Stimulated activated naive CD8-positive, alpha-beta T cell treated with anti-CD3 and anti-CD28 coated beads, Interleukin-15, Interleukin-2, amounts not matched to agents 100 ng/mL and 50 ng/mL, for 24 hours (primary cell): ENCODE results near the gene SLC10A3.

Experiments
- H3K27ac Mint-ChIP-seq: one replicate; pipeline ENCODE4 v1.8.0; 2021; ENCODE audit warnings: mild to moderate bottlenecking, mixed read lengths
- H3K27me3 Mint-ChIP-seq: one replicate; pipeline ENCODE4 v1.8.0; 2021; ENCODE audit warnings: mixed read lengths
- H3K36me3 Mint-ChIP-seq: one replicate; pipeline ENCODE4 v1.8.0; 2021; ENCODE audit warnings: low read depth, mixed read lengths
- H3K4me1 Mint-ChIP-seq: one replicate; pipeline ENCODE4 v1.8.0; 2021; ENCODE audit warnings: low read depth, mixed read lengths
- H3K4me3 Mint-ChIP-seq: one replicate; pipeline ENCODE4 v1.8.0; 2021; ENCODE audit warnings: mild to moderate bottlenecking, mixed read lengths
- H3K9me3 Mint-ChIP-seq: one replicate; pipeline ENCODE4 v1.8.0; 2021; ENCODE audit warnings: mixed read lengths

SLC10A3 gene, protein sequence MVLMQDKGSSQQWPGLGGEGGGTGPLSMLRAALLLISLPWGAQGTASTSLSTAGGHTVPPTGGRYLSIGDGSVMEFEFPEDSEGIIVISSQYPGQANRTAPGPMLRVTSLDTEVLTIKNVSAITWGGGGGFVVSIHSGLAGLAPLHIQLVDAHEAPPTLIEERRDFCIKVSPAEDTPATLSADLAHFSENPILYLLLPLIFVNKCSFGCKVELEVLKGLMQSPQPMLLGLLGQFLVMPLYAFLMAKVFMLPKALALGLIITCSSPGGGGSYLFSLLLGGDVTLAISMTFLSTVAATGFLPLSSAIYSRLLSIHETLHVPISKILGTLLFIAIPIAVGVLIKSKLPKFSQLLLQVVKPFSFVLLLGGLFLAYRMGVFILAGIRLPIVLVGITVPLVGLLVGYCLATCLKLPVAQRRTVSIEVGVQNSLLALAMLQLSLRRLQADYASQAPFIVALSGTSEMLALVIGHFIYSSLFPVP

DNA sequence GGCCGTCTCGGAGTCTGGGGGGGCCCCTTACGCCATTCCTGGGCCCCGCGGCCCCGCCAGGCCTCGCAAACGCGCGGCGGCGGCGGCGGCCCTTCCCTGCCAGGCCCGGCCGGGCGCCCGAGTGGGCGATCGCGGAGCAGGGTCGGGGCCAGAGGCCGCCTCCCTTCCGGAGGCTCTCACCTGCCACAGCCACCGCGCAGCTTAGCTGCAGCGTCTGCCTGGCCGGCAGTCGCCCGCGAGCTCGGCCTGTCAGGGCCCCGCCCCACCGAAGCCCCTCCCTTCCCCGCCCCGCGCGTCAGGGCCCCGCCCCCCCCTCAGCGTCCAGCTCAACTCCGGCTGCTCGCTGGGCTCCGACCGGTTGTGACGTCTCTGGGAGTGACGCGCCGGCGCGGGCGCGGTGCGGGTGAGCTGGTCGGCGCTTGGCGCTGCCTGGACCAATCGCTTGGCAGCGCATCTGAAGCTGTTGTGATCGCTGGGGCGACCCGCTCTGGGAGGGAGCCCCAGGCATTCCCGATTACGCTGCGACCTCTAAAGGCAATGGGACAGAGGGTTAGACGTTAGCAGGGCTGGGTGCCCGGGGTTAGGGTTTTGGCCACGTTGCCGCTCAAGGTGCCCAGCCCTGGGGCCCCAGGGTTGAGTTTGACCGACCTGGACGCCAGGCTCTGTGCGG, at the start of gene SLC10A3:
SLC10A3 (minus strand) TSS at position 216 of the 670 bp plus-strand sequence. CDS start 1,689 bp downstream, outside the sequence.
- peaks cover 5% of the 10 kb centered on the region for H3K36me3 Mint-ChIP-seq
- H3K9me3 Mint-ChIP-seq: no peaks in the 10 kb centered on the region
- H3K27me3 Mint-ChIP-seq: no peaks in the 10 kb centered on the region
- H3K27ac Mint-ChIP-seq: peak within 1 kb of the TSS; percentile 86
- peak within 1 kb of the TSS; percentile 91 for H3K4me3 Mint-ChIP-seq
- peaks cover 30% of the 10 kb centered on the region for H3K4me1 Mint-ChIP-seq

DNA sequence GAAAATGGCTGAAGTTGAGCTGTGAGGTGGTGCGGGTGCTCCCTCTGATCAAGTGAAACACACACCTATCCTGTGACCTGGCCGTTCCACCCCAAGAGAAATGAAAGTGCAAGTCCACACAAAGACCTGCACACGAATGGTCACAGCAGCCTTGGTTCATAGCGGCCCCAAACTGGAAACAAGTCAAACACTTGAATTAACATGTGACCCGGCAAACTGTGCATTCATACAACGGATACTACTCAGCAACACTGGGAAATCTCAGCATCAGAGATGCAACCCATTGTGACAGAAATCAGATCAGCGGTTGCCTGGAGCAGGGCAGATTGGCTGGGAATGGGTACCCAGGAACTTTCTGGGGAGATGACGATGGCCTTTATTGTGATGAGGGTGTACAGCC, 48.6 kb upstream of the SLC10A3 start:
- H3K4me3 Mint-ChIP-seq: no peak overlapping the region
- no peaks in the 10 kb centered on the region for H3K27me3 Mint-ChIP-seq
- peaks cover 44% of the 10 kb centered on the region for H3K4me1 Mint-ChIP-seq
- peak overlapping the region; percentile 70 for H3K27ac Mint-ChIP-seq
- no peaks in the 10 kb centered on the region for H3K9me3 Mint-ChIP-seq
- peaks cover 13% of the 10 kb centered on the region for H3K36me3 Mint-ChIP-seq

DNA sequence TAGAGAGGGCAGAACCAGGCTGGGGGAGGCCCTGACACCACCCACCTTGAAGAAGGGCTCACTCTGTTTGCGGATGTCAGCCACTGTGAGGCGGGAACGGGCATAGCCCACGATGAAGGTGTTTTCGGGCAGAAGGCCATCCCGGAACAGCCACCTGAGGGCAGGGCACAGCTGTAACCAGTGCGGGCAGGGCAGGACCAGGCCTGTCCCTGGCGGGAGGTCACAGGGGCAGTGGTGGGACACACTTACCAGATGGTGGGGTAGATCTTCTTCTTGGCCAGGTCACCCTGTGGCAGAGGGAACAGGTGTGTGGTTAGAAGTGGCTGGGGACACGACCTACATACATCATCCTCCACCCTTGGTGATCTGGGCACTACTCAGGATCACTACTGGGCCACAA, 45.5 kb upstream of the SLC10A3 start:
- no peaks in the 10 kb centered on the region for H3K9me3 Mint-ChIP-seq
- H3K27ac Mint-ChIP-seq: no peak overlapping the region
- H3K27me3 Mint-ChIP-seq: no peaks in the 10 kb centered on the region
- peaks cover 18% of the 10 kb centered on the region for H3K4me1 Mint-ChIP-seq
- H3K36me3 Mint-ChIP-seq: peaks cover 8% of the 10 kb centered on the region
- H3K4me3 Mint-ChIP-seq: no peak overlapping the region

DNA sequence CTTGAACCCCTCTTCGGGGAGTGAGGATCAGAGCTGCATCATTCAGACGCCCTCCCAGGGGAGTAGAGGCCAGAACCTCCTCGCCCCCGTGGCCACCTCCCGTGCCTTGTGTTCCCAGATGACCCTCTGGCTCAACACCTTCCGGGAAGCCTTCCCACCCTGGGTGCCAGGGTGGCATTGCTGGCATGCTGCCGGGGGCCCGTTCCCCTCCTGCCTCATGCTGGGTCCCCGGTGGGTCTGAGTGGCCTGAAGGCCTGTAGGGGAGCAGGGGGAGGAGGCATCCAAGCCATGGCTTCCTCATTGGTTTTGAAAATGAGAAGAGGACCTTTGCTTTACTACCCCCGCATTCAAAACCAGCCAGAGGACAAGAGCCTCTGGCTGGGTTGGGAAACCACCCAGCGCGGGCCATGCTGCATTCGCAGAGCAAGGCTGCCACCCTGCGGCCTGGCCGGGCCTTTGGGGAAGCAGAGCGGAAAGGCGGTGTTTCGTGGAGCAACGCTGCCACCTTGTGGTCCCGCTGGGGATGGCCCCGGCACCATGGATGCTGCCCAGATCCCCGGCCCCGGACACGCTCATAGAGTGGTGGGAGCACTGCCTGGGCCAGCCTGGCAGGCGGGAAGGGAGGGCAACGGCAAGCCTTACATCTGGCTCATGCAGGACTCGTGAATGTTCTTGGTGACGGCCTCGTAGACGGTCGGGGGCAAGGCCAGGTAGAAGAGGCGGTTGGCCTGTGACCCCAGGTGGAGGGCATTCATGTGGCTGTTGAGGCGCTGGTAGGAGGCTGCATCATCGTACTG, 44.3 kb upstream of the SLC10A3 start:
- H3K27ac Mint-ChIP-seq: no peak overlapping the region
- peaks cover 4% of the 10 kb centered on the region for H3K36me3 Mint-ChIP-seq
- H3K4me3 Mint-ChIP-seq: no peak overlapping the region
- H3K27me3 Mint-ChIP-seq: no peaks in the 10 kb centered on the region
- H3K4me1 Mint-ChIP-seq: peaks cover 18% of the 10 kb centered on the region
- H3K9me3 Mint-ChIP-seq: no peaks in the 10 kb centered on the region

DNA sequence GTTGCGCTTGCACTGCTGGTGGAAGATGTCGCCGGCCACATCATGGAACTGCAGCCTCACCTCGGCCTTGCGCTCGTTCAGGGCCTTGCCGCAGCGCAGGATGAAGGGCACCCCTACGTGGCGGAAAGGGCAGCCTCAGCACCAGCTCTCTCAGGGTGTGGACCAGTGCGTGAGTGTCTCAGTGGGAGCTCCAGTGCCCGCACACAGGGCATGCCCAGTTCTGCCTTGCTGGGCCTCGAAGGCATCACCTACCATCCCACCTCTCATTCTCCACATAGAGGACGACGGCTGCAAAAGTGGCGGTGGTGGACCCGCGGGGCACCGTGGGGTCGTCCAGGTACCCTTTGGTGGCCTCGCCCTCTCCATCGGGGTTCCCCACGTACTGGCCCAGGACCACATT, 42.3 kb upstream of the SLC10A3 start:
- Mint-ChIP-seq H3K36me3 (peaks cover 4% of the 10 kb centered on the region), H3K9me3 (no peaks in the 10 kb centered on the region), H3K27me3 (no peaks in the 10 kb centered on the region)

DNA sequence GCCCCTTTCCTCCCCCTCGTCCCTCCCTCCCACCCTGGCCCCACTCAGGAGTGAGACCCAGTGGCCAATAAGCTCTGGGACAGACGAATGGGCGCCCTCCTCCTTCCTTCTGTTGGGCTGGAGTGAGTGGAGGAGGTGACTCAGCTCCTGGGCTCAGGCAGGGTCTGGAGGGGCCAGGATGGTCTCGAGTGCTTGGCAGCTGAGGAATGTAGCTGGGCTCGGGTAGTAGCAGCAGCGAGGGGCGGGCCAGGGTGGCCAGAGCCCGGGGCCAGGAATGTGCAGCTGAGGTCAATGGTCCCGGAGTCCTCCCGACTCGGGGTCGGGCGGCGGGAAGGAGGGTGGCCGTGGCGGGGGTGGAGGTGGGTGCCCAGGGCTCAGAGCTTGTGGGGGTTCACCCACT, 41.2 kb upstream of the SLC10A3 start:
- H3K36me3 Mint-ChIP-seq: peaks cover 4% of the 10 kb centered on the region
- H3K4me1 Mint-ChIP-seq: peaks cover 3% of the 10 kb centered on the region
- H3K4me3 Mint-ChIP-seq: no peak overlapping the region
- no peak overlapping the region for H3K27ac Mint-ChIP-seq
- no peaks in the 10 kb centered on the region for H3K9me3 Mint-ChIP-seq
- H3K27me3 Mint-ChIP-seq: no peaks in the 10 kb centered on the region

More for the DNA sequence above, 42.3 kb upstream of the SLC10A3 start:
- H3K4me3 Mint-ChIP-seq: no peak overlapping the region
- H3K27ac Mint-ChIP-seq: no peak overlapping the region
- peaks cover 2% of the 10 kb centered on the region for H3K4me1 Mint-ChIP-seq

DNA sequence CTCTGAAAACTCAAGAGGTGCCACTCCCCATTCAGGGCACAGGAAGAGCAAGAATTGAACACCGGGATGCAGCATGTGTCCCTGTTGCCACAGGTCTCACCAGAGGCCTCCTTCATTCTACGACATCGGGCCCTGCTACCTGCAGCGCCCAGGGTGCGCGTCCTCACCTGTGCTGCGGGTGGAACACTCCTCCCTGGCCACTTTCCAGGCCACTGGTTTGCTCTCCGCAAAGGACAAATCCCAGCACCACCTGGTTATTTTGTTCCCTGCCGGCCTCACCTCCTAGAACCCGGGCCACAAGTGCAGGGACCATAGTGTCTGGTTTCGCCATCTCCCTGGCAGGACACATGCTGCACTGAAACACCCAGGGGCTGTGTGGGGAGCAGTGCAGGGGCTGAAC, 39.9 kb upstream of the SLC10A3 start:
- Mint-ChIP-seq H3K4me3 (no peak overlapping the region), H3K27ac (no peak overlapping the region), H3K27me3 (no peaks in the 10 kb centered on the region), H3K9me3 (no peaks in the 10 kb centered on the region), H3K4me1 (peaks cover 12% of the 10 kb centered on the region), H3K36me3 (peaks cover 4% of the 10 kb centered on the region)

DNA sequence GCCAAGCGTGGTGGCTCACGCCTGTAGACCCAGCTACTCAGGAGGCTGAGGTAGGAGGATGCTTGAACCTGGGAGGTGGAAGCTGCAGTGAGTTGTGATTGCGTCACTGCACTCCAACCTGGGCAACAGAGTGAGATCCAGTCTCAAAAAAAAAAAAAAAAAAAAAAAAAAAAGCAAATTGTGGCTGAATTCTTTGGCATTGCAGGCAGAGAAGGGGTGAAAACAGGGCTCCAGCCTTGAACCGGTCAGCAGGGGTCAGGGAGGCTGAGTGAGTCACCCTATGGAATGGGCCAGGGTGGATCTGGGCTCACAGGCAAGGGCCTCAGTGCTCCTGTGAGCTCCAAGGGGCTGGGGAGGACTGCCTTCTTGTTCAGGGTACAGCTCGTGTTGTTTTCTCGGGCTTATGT, 38.8 kb upstream of the SLC10A3 start:
- H3K27me3 Mint-ChIP-seq: no peaks in the 10 kb centered on the region
- H3K4me3 Mint-ChIP-seq: no peak overlapping the region
- no peaks in the 10 kb centered on the region for H3K9me3 Mint-ChIP-seq
- peaks cover 4% of the 10 kb centered on the region for H3K36me3 Mint-ChIP-seq
- peaks cover 12% of the 10 kb centered on the region for H3K4me1 Mint-ChIP-seq
- H3K27ac Mint-ChIP-seq: no peak overlapping the region

DNA sequence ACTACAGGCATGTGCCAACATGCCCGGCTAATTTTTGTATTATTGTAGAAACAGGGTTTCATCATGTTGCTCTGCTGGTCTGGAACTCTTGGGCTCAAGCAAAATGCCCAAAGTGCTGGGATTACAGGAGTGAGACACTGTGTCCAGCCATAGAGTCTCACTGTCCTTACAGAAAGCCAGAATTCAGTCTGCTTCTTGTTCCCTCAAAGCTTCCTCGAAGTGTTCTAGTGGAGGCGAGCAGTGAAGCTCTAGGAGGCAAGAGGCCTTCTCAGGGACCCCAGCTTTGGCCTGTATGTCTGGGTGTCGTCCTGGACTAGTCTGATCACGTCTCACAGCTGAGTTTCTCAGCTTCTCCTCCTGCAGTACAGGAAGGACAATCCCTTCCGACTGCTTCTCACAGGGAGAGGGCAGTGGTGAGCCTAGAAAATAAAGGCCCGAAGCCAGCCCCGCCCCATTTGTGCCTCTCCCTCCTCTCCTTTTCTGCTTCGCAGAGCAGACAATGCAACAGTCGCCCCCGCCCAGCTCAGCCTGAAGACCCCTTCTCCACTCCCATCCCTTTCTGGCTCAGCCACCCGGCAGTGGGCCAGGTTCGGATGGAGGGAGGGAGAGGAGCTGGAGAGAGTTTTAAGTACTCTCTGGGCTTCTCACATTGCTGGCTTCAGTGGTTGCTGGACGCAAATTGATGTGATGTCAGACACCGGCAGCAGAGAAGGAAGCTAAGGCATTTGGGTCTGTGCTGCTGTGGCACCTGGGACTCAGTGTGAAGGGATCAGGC, 36.7 kb upstream of the SLC10A3 start:
- Mint-ChIP-seq H3K36me3 (peaks cover 4% of the 10 kb centered on the region), H3K27me3 (no peaks in the 10 kb centered on the region), H3K9me3 (no peaks in the 10 kb centered on the region), H3K4me1 (peaks cover 12% of the 10 kb centered on the region), H3K4me3 (no peak overlapping the region), H3K27ac (no peak overlapping the region)

DNA sequence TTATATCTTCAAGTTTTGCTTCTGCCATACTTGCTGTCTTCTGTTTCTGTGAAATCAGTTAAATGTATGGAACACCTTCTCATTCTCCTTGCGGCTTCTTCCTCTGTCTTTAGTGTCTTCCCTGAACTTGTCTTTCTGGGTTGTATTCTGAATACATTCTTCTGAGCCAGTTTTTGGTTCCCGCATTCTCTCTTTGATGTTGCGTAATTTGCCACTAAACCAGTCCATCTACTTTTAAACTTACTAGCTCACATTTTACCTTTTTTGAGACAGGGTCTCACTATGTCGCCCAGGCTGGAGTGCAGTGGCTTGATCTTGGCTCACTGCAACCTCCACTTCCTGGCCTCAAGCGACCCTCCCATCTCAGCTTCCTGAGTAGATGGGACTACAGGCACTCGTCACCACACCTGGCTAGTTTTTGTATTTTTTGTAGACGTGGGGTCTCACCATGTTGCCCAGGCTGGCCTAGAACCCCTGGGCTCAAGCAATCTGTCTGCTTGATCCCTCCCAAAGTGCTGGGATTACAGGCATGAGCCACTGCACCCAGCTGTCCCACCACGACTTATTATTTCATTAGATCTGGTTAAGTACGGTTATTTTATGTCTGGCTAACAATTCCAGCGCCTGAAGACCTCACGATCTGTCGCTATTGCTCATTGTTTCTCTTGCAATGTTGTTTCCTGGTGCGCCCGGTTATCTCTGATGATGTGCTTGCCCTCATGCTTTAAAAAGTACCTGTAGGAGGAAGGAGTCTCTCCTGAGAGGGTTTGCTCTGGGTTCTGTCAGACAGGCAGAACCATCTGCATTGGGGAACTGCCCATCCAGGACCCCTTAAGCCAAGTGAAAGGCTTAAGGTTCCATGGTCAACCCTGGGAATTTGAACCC, 35.4 kb upstream of the SLC10A3 start:
- peaks cover under 1% of the 10 kb centered on the region for H3K36me3 Mint-ChIP-seq
- no peaks in the 10 kb centered on the region for H3K27me3 Mint-ChIP-seq
- H3K9me3 Mint-ChIP-seq: no peaks in the 10 kb centered on the region
- H3K4me3 Mint-ChIP-seq: no peak overlapping the region
- H3K4me1 Mint-ChIP-seq: peaks cover 12% of the 10 kb centered on the region
- no peak overlapping the region for H3K27ac Mint-ChIP-seq

DNA sequence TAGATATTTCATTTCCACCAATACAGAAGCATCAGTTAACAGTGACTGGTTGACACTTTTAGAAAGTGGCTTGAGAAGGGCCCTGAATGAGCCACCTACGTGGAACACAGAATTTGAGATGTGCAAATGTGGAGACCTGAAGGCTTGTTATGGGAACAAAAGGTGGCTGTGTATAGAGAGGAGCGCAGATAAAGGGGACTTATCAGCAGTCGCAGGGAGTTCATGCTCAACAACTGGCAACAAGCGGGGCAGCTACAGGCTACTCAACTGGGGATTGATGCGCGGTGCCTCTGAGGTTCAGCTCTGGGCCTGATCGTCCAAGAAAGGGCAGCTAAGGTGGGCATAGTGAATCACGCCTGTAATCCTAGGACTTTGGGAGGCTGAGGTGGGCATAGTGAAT, 29.0 kb upstream of the SLC10A3 start:
- H3K27ac Mint-ChIP-seq: no peak overlapping the region
- no peaks in the 10 kb centered on the region for H3K36me3 Mint-ChIP-seq
- H3K9me3 Mint-ChIP-seq: no peaks in the 10 kb centered on the region
- no peak overlapping the region for H3K4me3 Mint-ChIP-seq
- peaks cover 12% of the 10 kb centered on the region for H3K4me1 Mint-ChIP-seq
- no peaks in the 10 kb centered on the region for H3K27me3 Mint-ChIP-seq

DNA sequence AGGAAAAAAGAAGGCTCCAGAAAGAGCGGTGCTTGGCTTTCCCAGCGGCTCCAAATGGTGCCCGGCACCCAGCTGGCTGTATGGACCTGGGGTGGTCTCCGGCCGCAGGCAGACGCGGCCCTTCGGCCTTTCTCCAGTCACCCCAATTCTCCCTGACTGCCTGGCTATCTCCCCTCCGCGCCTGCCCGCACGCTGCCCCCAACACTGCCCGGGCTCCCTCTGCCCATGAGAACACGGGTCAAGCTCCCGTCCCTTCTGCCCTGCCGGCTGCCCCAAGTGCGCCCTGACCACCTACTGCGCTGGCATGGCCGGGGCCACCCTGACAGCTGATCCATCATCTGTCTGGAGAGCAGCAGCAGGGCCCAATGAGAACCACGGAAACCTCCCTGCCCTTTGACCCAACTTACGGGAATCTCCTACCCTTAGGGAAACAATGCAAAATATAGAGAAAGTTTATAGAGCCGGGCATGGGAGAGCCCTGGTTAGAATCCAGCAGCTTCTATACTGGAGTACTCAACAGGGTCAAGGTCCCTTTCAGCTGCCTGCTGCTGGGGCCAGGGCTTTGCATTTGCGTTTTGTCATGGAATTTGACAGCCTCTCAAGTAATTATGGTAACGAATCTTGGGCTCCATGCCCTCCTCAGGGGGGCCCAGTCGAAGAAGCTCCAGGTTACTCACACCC, 26.8 kb upstream of the SLC10A3 start:
- H3K36me3 Mint-ChIP-seq: peaks cover 7% of the 10 kb centered on the region

DNA sequence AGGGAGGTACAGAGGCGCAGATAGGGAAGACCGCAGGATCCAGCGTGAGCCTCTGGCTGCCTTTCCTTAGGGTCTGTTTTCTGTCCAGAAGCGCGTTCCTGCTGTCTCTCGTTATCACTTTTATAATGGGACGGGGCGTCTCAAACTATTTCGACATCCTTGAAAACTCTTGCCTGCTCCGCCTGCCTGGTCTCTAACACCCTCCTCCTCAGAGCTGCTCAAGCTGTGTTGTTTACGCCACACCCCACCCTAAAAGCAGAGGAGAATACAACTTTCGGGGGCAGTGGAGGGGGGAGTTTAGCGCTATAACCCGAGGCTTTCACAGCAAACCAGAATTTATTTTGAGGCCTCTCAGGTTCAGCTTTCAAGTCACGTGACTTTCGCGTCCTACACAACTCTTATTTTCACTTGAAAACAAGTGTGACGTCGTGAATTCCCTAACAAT, 26.2 kb upstream of the SLC10A3 start:
- H3K4me3 Mint-ChIP-seq: peak overlapping the region; percentile 85
- H3K36me3 Mint-ChIP-seq: peaks cover 7% of the 10 kb centered on the region
- no peaks in the 10 kb centered on the region for H3K27me3 Mint-ChIP-seq
- peaks cover 31% of the 10 kb centered on the region for H3K4me1 Mint-ChIP-seq
- no peaks in the 10 kb centered on the region for H3K9me3 Mint-ChIP-seq
- H3K27ac Mint-ChIP-seq: peak overlapping the region; percentile 84

More for the DNA sequence above, 26.8 kb upstream of the SLC10A3 start:
- Mint-ChIP-seq H3K27ac (no peak overlapping the region), H3K9me3 (no peaks in the 10 kb centered on the region), H3K4me1 (peaks cover 26% of the 10 kb centered on the region), H3K27me3 (no peaks in the 10 kb centered on the region), H3K4me3 (no peak overlapping the region)
